ENCODE results near the gene SCAPER. TPM values are rescaled to one million over a fixed set of nuclear protein-coding genes. Genes with fewer than 3 reads are reported as not detected.

Gene SCAPER
- total RNA-seq, 1 experiment from 2014 or later = 10.3 TPM

DNA sequence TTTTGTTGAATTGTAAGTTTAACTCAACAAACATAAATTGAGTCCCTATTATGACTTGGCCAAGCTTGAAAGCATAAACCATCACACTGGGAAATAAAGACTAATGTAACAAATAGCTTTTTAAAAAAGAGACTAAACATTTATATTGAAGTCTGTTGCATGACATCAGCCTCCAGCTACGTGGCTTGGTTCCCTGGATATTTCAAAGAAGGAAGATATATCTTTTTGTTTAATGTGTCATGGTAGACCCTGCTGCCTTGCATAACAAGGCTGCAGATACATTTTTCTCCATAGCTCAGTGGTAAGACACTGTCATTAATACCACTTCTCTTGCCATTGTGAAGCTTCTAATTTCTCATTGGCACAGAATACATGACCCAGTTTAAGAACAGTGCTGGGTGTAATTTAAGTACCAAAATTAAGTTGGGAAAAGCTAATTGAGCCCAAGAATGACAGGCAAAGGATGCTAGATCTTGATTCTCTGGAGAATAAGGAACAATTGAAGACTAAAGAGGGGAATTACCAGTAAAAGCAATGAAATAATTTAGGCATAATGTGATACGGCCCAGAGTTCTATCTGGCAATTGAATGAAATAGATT lies 40.5 kb upstream of the SCAPER start:
- Mint-ChIP-seq H3K4me3 (no peak overlapping the region), H3K27me3 (ENCODE audit: low read depth) (no peaks in the 10 kb centered on the region), H3K9me3 (no peaks in the 10 kb centered on the region), H3K27ac (no peak overlapping the region), H3K36me3 (peaks cover 56% of the 10 kb centered on the region), H3K4me1 (peaks cover 16% of the 10 kb centered on the region)
- ChIA-PET CTCF (no interaction called here), POLR2A (no interaction called here)
- DNase-seq (ENCODE audit: low spot score) (no peak), ATAC-seq (no peak)
- TF ChIP-seq, protein P1, sequence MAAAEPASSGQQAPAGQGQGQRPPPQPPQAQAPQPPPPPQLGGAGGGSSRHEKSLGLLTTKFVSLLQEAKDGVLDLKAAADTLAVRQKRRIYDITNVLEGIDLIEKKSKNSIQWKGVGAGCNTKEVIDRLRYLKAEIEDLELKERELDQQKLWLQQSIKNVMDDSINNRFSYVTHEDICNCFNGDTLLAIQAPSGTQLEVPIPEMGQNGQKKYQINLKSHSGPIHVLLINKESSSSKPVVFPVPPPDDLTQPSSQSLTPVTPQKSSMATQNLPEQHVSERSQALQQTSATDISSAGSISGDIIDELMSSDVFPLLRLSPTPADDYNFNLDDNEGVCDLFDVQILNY (CRISPR knock-in tag; IDR thresholded peaks at IDR 0.05) = no peak
- TF ChIP-seq, protein P2, sequence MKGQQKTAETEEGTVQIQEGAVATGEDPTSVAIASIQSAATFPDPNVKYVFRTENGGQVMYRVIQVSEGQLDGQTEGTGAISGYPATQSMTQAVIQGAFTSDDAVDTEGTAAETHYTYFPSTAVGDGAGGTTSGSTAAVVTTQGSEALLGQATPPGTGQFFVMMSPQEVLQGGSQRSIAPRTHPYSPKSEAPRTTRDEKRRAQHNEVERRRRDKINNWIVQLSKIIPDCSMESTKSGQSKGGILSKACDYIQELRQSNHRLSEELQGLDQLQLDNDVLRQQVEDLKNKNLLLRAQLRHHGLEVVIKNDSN (CRISPR knock-in tag; IDR thresholded peaks at IDR 0.05) = no peak
- TF ChIP-seq CREM (CRISPR knock-in tag; IDR thresholded peaks at IDR 0.05) = no peak
- TF ChIP-seq, protein P3, sequence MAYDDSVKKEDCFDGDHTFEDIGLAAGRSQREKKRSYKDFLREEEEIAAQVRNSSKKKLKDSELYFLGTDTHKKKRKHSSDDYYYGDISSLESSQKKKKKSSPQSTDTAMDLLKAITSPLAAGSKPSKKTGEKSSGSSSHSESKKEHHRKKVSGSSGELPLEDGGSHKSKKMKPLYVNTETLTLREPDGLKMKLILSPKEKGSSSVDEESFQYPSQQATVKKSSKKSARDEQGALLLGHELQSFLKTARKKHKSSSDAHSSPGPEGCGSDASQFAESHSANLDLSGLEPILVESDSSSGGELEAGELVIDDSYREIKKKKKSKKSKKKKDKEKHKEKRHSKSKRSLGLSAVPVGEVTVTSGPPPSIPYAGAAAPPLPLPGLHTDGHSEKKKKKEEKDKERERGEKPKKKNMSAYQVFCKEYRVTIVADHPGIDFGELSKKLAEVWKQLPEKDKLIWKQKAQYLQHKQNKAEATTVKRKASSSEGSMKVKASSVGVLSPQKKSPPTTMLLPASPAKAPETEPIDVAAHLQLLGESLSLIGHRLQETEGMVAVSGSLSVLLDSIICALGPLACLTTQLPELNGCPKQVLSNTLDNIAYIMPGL (CRISPR knock-in tag; IDR thresholded peaks at IDR 0.05) = no peak
- TF ChIP-seq ERG (CRISPR knock-in tag; IDR thresholded peaks at IDR 0.05) = no peak
- TF ChIP-seq FOXP4 (CRISPR knock-in tag; IDR thresholded peaks at IDR 0.05) = no peak
- TF ChIP-seq PRRX2 (CRISPR knock-in tag; IDR thresholded peaks at IDR 0.05) = no peak
- TF ChIP-seq NR1H2 (CRISPR knock-in tag; IDR thresholded peaks at IDR 0.05) = no peak
- TF ChIP-seq ZNF281 (CRISPR knock-in tag; IDR thresholded peaks at IDR 0.05) = no peak
- TF ChIP-seq USF2 (CRISPR knock-in tag; IDR thresholded peaks at IDR 0.05) = no peak

- ChIA-PET CTCF (interaction anchor here (1.2 to 1.5 kb wide), 2 partner anchors 11 to 81 kb away, joined by 3 to 5 read pairs; partner anchors contain the start of gene RCN2), POLR2A (no interaction called here)
- Mint-ChIP-seq H3K36me3 (peaks cover 49% of the 10 kb centered on the region), H3K4me3 (no peak overlapping the region), H3K27ac (no peak overlapping the region), H3K4me1 (peaks cover 16% of the 10 kb centered on the region), H3K9me3 (no peaks in the 10 kb centered on the region), H3K27me3 (ENCODE audit: low read depth) (no peaks in the 10 kb centered on the region)
- DNase-seq (ENCODE audit: low spot score) = no peak
- ATAC-seq = no peak
- TF ChIP-seq, protein P4, sequence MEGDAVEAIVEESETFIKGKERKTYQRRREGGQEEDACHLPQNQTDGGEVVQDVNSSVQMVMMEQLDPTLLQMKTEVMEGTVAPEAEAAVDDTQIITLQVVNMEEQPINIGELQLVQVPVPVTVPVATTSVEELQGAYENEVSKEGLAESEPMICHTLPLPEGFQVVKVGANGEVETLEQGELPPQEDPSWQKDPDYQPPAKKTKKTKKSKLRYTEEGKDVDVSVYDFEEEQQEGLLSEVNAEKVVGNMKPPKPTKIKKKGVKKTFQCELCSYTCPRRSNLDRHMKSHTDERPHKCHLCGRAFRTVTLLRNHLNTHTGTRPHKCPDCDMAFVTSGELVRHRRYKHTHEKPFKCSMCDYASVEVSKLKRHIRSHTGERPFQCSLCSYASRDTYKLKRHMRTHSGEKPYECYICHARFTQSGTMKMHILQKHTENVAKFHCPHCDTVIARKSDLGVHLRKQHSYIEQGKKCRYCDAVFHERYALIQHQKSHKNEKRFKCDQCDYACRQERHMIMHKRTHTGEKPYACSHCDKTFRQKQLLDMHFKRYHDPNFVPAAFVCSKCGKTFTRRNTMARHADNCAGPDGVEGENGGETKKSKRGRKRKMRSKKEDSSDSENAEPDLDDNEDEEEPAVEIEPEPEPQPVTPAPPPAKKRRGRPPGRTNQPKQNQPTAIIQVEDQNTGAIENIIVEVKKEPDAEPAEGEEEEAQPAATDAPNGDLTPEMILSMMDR (IDR thresholded peaks at IDR 0.05) = no peak
- TF ChIP-seq, protein P1 (CRISPR knock-in tag; IDR thresholded peaks at IDR 0.05) = no peak
- TF ChIP-seq, protein P5, sequence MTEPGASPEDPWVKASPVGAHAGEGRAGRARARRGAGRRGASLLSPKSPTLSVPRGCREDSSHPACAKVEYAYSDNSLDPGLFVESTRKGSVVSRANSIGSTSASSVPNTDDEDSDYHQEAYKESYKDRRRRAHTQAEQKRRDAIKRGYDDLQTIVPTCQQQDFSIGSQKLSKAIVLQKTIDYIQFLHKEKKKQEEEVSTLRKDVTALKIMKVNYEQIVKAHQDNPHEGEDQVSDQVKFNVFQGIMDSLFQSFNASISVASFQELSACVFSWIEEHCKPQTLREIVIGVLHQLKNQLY (CRISPR knock-in tag; IDR thresholded peaks at IDR 0.05) = no peak
- no peak for TF ChIP-seq ZNF423 (CRISPR knock-in tag; IDR thresholded peaks at IDR 0.05)
- TF ChIP-seq NFATC4 (CRISPR knock-in tag; IDR thresholded peaks at IDR 0.05) = no peak
- TF ChIP-seq, protein P6, sequence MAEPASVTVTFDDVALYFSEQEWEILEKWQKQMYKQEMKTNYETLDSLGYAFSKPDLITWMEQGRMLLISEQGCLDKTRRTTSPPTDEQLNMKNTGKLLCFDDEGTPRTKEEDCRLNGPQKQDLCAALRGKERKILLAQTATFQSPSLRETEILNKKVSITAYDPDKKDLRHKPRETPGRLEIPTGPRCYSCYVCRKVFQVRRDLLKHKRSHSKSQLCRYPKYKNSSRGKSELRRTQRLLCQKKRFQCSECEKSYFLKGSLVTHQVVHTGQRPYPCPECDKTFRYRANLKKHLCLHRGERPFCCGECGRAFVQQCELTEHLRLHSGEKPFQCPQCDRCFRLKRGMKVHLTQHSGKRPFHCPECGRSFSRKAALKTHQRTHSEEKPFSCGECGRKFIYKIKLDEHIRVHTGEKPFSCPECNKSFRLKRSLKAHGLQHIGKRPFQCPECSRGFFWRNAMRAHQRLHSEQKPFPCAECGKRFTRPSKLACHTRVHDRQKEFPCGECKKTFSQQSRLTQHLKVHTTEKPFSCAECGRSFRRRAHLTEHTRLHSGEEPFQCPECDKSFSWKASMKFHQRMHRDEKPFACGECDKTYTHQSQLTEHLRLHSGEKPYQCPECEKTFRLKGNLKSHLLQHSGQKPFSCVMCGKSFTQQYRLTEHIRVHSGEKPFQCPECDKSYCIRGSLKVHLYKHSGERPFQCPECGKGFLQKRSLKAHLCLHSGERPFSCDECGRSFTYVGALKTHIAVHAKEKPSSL (CRISPR knock-in tag; conservative IDR thresholded peaks at IDR 0.05) = no peak
- no peak for TF ChIP-seq EMX1 (CRISPR knock-in tag; IDR thresholded peaks at IDR 0.05)
- no peak for TF ChIP-seq SOX15 (CRISPR knock-in tag; IDR thresholded peaks at IDR 0.05)
- no peak for TF ChIP-seq FOXP1 (CRISPR knock-in tag; IDR thresholded peaks at IDR 0.05; ENCODE audit: borderline replicate concordance)
Measured at GRCh38 chr15:76942331-76942730, 37.2 kb upstream of the SCAPER start.

Measured in WTC11 (cell line).